Astrocyte of the spinal cord (primary cell): ENCODE results near the gene PPP1R14D.
A peak's percentile ranks its signal among the peaks of the same experiment; 100 is the strongest.

Experiments
- DNase-seq: peaks from one replicate; pipeline ENCODE4 v3.0.0; 2011; ENCODE audit warnings: low read depth, low spot score
- H3K4me3 ChIP-seq: 2 replicates; pipeline ENCODE4 v1.5.1; 2011; ENCODE audit warnings: low read depth, mild to moderate bottlenecking, low read length, moderate library complexity
- CTCF ChIP-seq: IDR thresholded peaks from 2 replicates; pipeline ENCODE4 v1.5.1; 2012; ENCODE audit warnings: low read depth, mild to moderate bottlenecking, low read length, inconsistent platforms
- in situ Hi-C: cut with HindIII; loops from 2 replicates; pipeline ENCODE4 v1.10.0; 2017; ENCODE audit warnings: low sequenced_read_pairs

PPP1R14D gene

GRCh38 chr15:40832903-40833302 is 4.4 kb upstream of the PPP1R14D start:
- TF ChIP-seq CTCF: no peak
- DNase-seq: no peak
- in situ Hi-C loops: no loop called here
- H3K4me3 ChIP-seq: no peak overlapping the region

- in situ Hi-C loops: no loop called here
- TF ChIP-seq CTCF: no peak
- no peak for DNase-seq
- no peak overlapping the region for H3K4me3 ChIP-seq
Measured at GRCh38 chr15:40831861-40832260, 3.4 kb upstream of the PPP1R14D start.

- no peak for TF ChIP-seq CTCF
- H3K4me3 ChIP-seq: no peak overlapping the region
- no peak for DNase-seq
- in situ Hi-C loops: no loop called here
Measured at GRCh38 chr15:40830884-40831283, 2.4 kb upstream of the PPP1R14D start.

GRCh38 chr15:40829115-40829514 is 607 bp upstream of the PPP1R14D start:
- no peak for TF ChIP-seq CTCF
- H3K4me3 ChIP-seq: no peak overlapping the region
- in situ Hi-C loops: no loop called here

GRCh38 chr15:40826423-40827075 is 2.0 kb downstream of the PPP1R14D start:
- in situ Hi-C loops: no loop called here
- DNase-seq: peak; percentile 26
- H3K4me3 ChIP-seq: no peak overlapping the region
- TF ChIP-seq CTCF: no peak

More at GRCh38 chr15:40829115-40829514, 607 bp upstream of the PPP1R14D start:
- DNase-seq: no peak

- in situ Hi-C loops: no loop called here
- H3K4me3 ChIP-seq: no peak overlapping the region
- no peak for TF ChIP-seq CTCF
- DNase-seq: peak; percentile 28
Measured at GRCh38 chr15:40825661-40826422, 2.7 kb downstream of the PPP1R14D start.
